Transverse colon (tissue), 4 donors: ENCODE data around the gene RIMBP3C. TPM values are rescaled to one million over a fixed set of nuclear protein-coding genes. Genes with fewer than 3 reads are reported as not detected.
"Not testable (repeated sequence)": the region's sequence is repeated elsewhere in the genome, so short reads cannot be mapped to it uniquely, and the experiment has no call there.

Experiments
- DNase-seq: peaks from one replicate; pipeline ENCODE4 v3.0.0-alpha.2; 2019
- H3K27ac ChIP-seq, 4 donors: fragments of 200-600 bp; sonication (generic); 2 replicates each; pipeline ENCODE4 v1.5.1; 2016 to 2018; ENCODE audit warnings: inconsistent platforms in 4 of 4
- H3K27me3 ChIP-seq: fragments of 200-600 bp; sonication (generic); 2 replicates; pipeline ENCODE4 v1.5.1; 2017; ENCODE audit warnings: inconsistent platforms
- H3K36me3 ChIP-seq, 4 donors: fragments of 200-600 bp; sonication (generic); 2 replicates each; pipeline ENCODE4 v1.5.1; 2017 to 2019; ENCODE audit warnings: inconsistent platforms in 4 of 4
- H3K4me1 ChIP-seq, 4 donors: fragments of 200-600 bp; sonication (generic); 2 replicates each; pipeline ENCODE4 v1.5.1; 2017 to 2020; ENCODE audit warnings: inconsistent platforms in 4 of 4
- H3K4me3 ChIP-seq, 4 donors: fragments of 200-600 bp; sonication (generic); 1 replicate in 1 of 4; 2 replicates in 3 of 4; pipeline versions ENCODE4 v1.5.1 to v1.6.1; 2017 to 2019; ENCODE audit warnings: inconsistent platforms in 4 of 4
- H3K9me3 ChIP-seq, 2 donors: fragments of 200-600 bp; sonication (generic); 2 replicates each; pipeline ENCODE4 v1.5.1; 2017 to 2019; ENCODE audit warnings: inconsistent platforms in 2 of 2
- CTCF ChIP-seq, 5 experiments: fragments of 200-600 bp in 3 of 5; fragments of 450-650 bp in 2 of 5; sonication (generic) in 3 of 5; IDR thresholded peaks; 1 replicate in 2 of 5; 2 replicates in 3 of 5; pipeline ENCODE4 v1.5.1; 2016 to 2017; ENCODE audit warnings: antibody characterized with exemption in 5 of 5, inconsistent platforms in 3 of 5, mild to moderate bottlenecking in 2 of 5, moderate library complexity in 1 of 5
- EP300 ChIP-seq: sonication (generic); formaldehyde crosslinking; IDR thresholded peaks from one replicate; pipeline ENCODE4 v1.6.1; 2017; ENCODE audit warnings: antibody characterized with exemption, low read depth
- POLR2A ChIP-seq: fragments of 450-650 bp; IDR thresholded peaks from one replicate; pipeline ENCODE4 v1.6.1; 2016; ENCODE audit warnings: antibody characterized with exemption, mild to moderate bottlenecking, moderate library complexity
- POLR2AphosphoS5 ChIP-seq, 3 donors: sonication (generic); formaldehyde crosslinking; IDR thresholded peaks; one replicate each; pipeline ENCODE4 v1.6.1; 2016; ENCODE audit warnings: antibody characterized with exemption in 3 of 3
- WGBS, 2 donors: methylation state at CpG; one replicate each; pipeline ENCODE4 v1.1.5; 2018; ENCODE audit warnings: low coverage in 1 of 2; 5-methylcytosine and 5-hydroxymethylcytosine counted together
- in situ Hi-C, 4 donors: fragments of 200-750 bp; cut with MboI; loops; one replicate each; pipeline versions ENCODE4 v1.15.0 to v1.15.1; 2017; ENCODE audit warnings: low sequenced_read_pairs in 3 of 4, low pct_ligation_motif_present in 1 of 4, low pct_unique_long_range_greater_than_20kb in 1 of 4
- intact Hi-C: fragments of 100-400 bp; cut with DNase I; formaldehyde crosslinking; loops from one replicate; pipeline ENCODE4 v1.15.1; 2023; ENCODE audit warnings: low total_unique reads
- total RNA-seq, 4 donors: library from RNA; depleted of rRNA; stranded (reverse); fragments of >200 nt; gene quantifications; one replicate each; pipeline ENCODE4 v1.1.0, GENCODE V29; 2016

Gene RIMBP3C
- total RNA-seq, 4 donors from 2014 or later, result not detected

- Histone ChIP-seq H3K27ac (peak within 1 kb of the TSS; percentile 90 to 96 (median 94)), H3K4me1 (peaks cover 25 to 44% (median 35%) of the 10 kb centered on the region in 4 donors), H3K9me3 (no peaks in the 10 kb centered on the region), H3K27me3 (no peaks in the 10 kb centered on the region), H3K4me3 (peak within 1 kb of the TSS; percentile 82 to 92 (median 90)), H3K36me3 (no peaks in the 10 kb centered on the region)
- TF ChIP-seq CTCF (IDR thresholded peaks at IDR 0.05) (no peak), POLR2AphosphoS5 (IDR thresholded peaks at IDR 0.05) (peak; percentile 60 to 84 (median 78)), POLR2A (peak; percentile 50)
- intact Hi-C loops (no loop called here), in situ Hi-C loops (no loop called here)
- 1% methylated on average over 58 of the region's 85 CpGs; no CpG with 5 or more reads in 1 of the 2 donors for WGBS, 2 donors
- DNase-seq, result peak; percentile 88
Observed at GRCh38 chr22:21567456-21568346, 16.4 kb upstream of the RIMBP3C start, which contains the start of gene UBE2L3. Gene UBE2L3, plus strand, starts transcription at chr22:21567714. Its CDS starts 31 bp downstream, at chr22:21567745.

- Histone ChIP-seq H3K36me3 (no peaks in the 10 kb centered on the region), H3K4me1 (peaks cover 8 to 11% (median 10%) of the 10 kb centered on the region in 4 donors), H3K4me3 (no peak overlapping the region), H3K27me3 (no peaks in the 10 kb centered on the region), H3K9me3 (no peaks in the 10 kb centered on the region), H3K27ac (no peak overlapping the region)
- no peak for DNase-seq
- in situ Hi-C loops, result no loop called here
- intact Hi-C loops, result no loop called here
- TF ChIP-seq CTCF (IDR thresholded peaks at IDR 0.05) (no peak), EP300 (no peak), POLR2AphosphoS5 (IDR thresholded peaks at IDR 0.05) (no peak), POLR2A (no peak)
- 60 to 95% methylated on average over 1 to 6 of the region's 6 CpGs for WGBS, 2 donors
Observed at GRCh38 chr22:21564411-21564810, 13.2 kb upstream of the RIMBP3C start.

GRCh38 chr22:21563912-21564311 lies 12.7 kb upstream of the RIMBP3C start:
- Histone ChIP-seq H3K9me3 (no peaks in the 10 kb centered on the region), H3K27ac (no peak overlapping the region), H3K36me3 (no peaks in the 10 kb centered on the region), H3K4me3 (no peak overlapping the region), H3K27me3 (no peaks in the 10 kb centered on the region), H3K4me1 (peaks cover 5 to 6% (median 5%) of the 10 kb centered on the region in 4 donors)
- no peak for DNase-seq
- TF ChIP-seq POLR2A, result no peak
- no peak for TF ChIP-seq POLR2AphosphoS5 (IDR thresholded peaks at IDR 0.05)
- TF ChIP-seq CTCF (IDR thresholded peaks at IDR 0.05), result no peak
- TF ChIP-seq EP300, result no peak
- in situ Hi-C loops (no loop called here), intact Hi-C loops (no loop called here)
- 93 to 94% methylated on average over 8 of the region's 8 CpGs for WGBS, 2 donors

- H3K27ac ChIP-seq, H3K4me3 ChIP-seq, H3K9me3 ChIP-seq, H3K4me1 ChIP-seq, H3K27me3 ChIP-seq, intact Hi-C loops, DNase-seq, H3K36me3 ChIP-seq, in situ Hi-C loops: not testable (repeated sequence)
- no CpG with 5 or more reads among the region's 3 CpGs for WGBS, 2 donors
Observed at GRCh38 chr22:21560657-21561056, 9.4 kb upstream of the RIMBP3C start.

GRCh38 chr22:21559345-21560125 lies 8.3 kb upstream of the RIMBP3C start:
- H3K27me3 ChIP-seq, H3K4me1 ChIP-seq, H3K9me3 ChIP-seq, H3K36me3 ChIP-seq, intact Hi-C loops, DNase-seq, H3K4me3 ChIP-seq, in situ Hi-C loops, H3K27ac ChIP-seq: not testable (repeated sequence)
- WGBS, 2 donors, result no CpG with 5 or more reads among the region's 10 CpGs

GRCh38 chr22:21550678-21551047 lies 598 bp downstream of the RIMBP3C start:
- in situ Hi-C loops, result not testable (repeated sequence)
- no CpG with 5 or more reads among the region's 44 CpGs for WGBS, 2 donors

GRCh38 chr22:21550008-21550677 lies 1.1 kb downstream of the RIMBP3C start:
- DNase-seq, intact Hi-C loops, H3K4me3 ChIP-seq, H3K9me3 ChIP-seq, H3K27ac ChIP-seq, H3K27me3 ChIP-seq, H3K36me3 ChIP-seq, in situ Hi-C loops, H3K4me1 ChIP-seq: not testable (repeated sequence)
- no CpG with 5 or more reads among the region's 62 CpGs for WGBS, 2 donors

More at GRCh38 chr22:21550678-21551047, 598 bp downstream of the RIMBP3C start:
- H3K9me3 ChIP-seq, intact Hi-C loops, DNase-seq, H3K36me3 ChIP-seq, H3K4me3 ChIP-seq, H3K27me3 ChIP-seq, H3K4me1 ChIP-seq, H3K27ac ChIP-seq: not testable (repeated sequence)
